ENCODE measurements around the gene OSBPL10.

DNA sequence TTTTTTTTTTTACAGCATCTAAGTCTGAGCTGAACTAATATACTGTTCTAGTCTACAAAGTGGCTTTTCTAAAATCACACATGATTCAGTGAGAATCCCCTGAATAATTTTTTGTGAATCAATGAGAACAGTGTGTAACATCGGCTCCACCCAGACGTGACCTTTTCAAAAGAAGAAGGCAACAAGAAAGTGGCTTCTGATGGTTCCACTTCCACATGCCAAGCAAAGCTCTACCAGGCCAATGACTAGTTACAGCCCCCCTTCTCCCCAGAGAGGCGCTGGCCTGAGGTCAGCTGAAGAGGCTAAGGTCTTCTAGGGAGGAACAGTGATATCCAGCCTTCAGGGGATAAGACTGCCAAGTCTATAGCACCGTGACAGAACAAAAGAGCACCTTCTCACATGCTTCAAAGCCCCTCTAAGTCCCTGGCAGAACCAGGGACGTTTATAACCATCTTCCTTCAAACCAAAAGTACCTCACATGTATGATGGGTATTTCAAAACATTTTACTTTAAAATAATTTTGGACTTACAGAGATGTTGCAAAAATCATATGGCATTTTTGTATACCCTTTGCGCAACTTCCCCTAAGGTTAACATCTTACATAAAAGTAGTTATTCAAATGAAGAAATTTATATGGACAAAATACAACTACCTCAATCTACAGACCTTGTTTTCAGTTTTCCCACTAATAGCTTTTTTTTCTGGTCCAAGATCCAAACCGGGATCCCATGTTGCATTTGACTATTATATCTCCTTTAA, 177.9 kb downstream of the OSBPL10 start:
- TF ChIP-seq CTCF (IDR thresholded peaks at IDR 0.05; ENCODE audit: insufficient read depth, low read depth, low read length) = no peak
- no peak for TF ChIP-seq EZH2 (IDR thresholded peaks at IDR 0.05; ENCODE audit: insufficient read depth, low read length)

Data from astrocyte (in vitro differentiated cells and primary cell).